Endothelial cell of umbilical vein (primary cell): ENCODE data around the gene ALG5.

Experiments
- CTCF ChIP-seq, 2 donors: IDR thresholded peaks; 1 replicate in 1 of 2; 2 replicates in 1 of 2; pipeline ENCODE4 v1.5.1; 2011; ENCODE audit warnings: low read length in 2 of 2, mild to moderate bottlenecking in 2 of 2, moderate library complexity in 2 of 2, control low read depth in 1 of 2, inconsistent platforms in 1 of 2, low read depth in 1 of 2; ENCODE audit not compliant: insufficient read depth in 1 of 2; ENCODE audit errors: extremely low read depth in 1 of 2
- EZH2 ChIP-seq: IDR thresholded peaks from 2 replicates; pipeline ENCODE4 v1.6.1; 2012; ENCODE audit warnings: borderline replicate concordance, low read depth, mild to moderate bottlenecking, moderate library complexity, low read length, inconsistent platforms; ENCODE audit not compliant: severe bottlenecking
- FOS ChIP-seq: IDR thresholded peaks from 2 replicates; pipeline ENCODE4 v1.6.1; 2011; ENCODE audit warnings: mild to moderate bottlenecking, low read length, moderate library complexity, borderline replicate concordance; ENCODE audit not compliant: insufficient read depth
- GATA2 ChIP-seq: IDR thresholded peaks from 2 replicates; pipeline ENCODE4 v1.7.0; 2011; ENCODE audit warnings: low read depth, mild to moderate bottlenecking, moderate library complexity, mixed read lengths, low read length; ENCODE audit not compliant: insufficient read length, insufficient read depth
- MAX ChIP-seq: IDR thresholded peaks from 2 replicates; pipeline ENCODE4 v1.6.1; 2011; ENCODE audit not compliant: insufficient read depth, insufficient read length
- MYC ChIP-seq: IDR thresholded peaks from one replicate; pipeline ENCODE4 v1.6.1; 2011; ENCODE audit warnings: mild to moderate bottlenecking, low read depth, low read length
- POLR2A ChIP-seq: IDR thresholded peaks from 2 replicates; pipeline ENCODE4 v1.6.1; 2012; ENCODE audit warnings: low read depth, mild to moderate bottlenecking, control low read depth, low read length
- POLR2AphosphoS5 ChIP-seq: IDR thresholded peaks from 2 replicates; pipeline ENCODE4 v1.6.1; 2012; ENCODE audit warnings: low read depth, mild to moderate bottlenecking, control low read depth, low read length, moderate library complexity; ENCODE audit not compliant: insufficient read depth

- TF ChIP-seq EZH2 (no peak), CTCF (IDR thresholded peaks at IDR 0.05; ENCODE audit: extremely low read depth in 1 of 2, insufficient read depth in 1 of 2, low read depth in 1 of 2, low read length in 2 of 2) (no peak), MAX (no peak), POLR2AphosphoS5 (no peak), POLR2A (no peak), MYC (no peak), GATA2 (no peak), FOS (no peak)
Measured at GRCh38 chr13:36912369-36912768, 86.8 kb downstream of the ALG5 start.
